HAP-1 (cell line): ENCODE data around the gene TPSG1.
A peak's percentile ranks its signal among the peaks of the same experiment; 100 is the strongest.
"Not testable (repeated sequence)": the region's sequence is repeated elsewhere in the genome, so short reads cannot be mapped to it uniquely, and the experiment has no call there.

Experiments used
- DNase-seq, 2 experiments: peaks; one replicate each; pipeline ENCODE4 v3.0.0-alpha.2; 2016 to 2020; ENCODE audit warnings: low spot score in 2 of 2
- H3K27me3 ChIP-seq: fragments of 250-450 bp; sonication (Bioruptor Pico); 2 replicates; pipeline ENCODE4 v1.5.1; 2020; ENCODE audit warnings: low read depth, mild to moderate bottlenecking, moderate library complexity
- H3K36me3 ChIP-seq: fragments of 250-450 bp; sonication (Bioruptor Pico); replicated peaks from 2 replicates; pipeline ENCODE4 v1.5.1; 2020; ENCODE audit warnings: mild to moderate bottlenecking
- H3K4me1 ChIP-seq: fragments of 250-450 bp; sonication (Bioruptor Pico); 2 replicates; pipeline ENCODE4 v1.5.1; 2020; ENCODE audit warnings: mild to moderate bottlenecking
- H3K4me3 ChIP-seq: fragments of 250-450 bp; sonication (Bioruptor Pico); 2 replicates; pipeline ENCODE4 v1.5.1; 2020; ENCODE audit warnings: mild to moderate bottlenecking, moderate library complexity
- H3K9me3 ChIP-seq: fragments of 250-450 bp; sonication (Bioruptor Pico); 2 replicates; pipeline ENCODE4 v1.5.1; 2020; ENCODE audit warnings: mild to moderate bottlenecking, moderate library complexity
- in situ Hi-C: fragments of 300-500 bp; cut with MboI; formaldehyde crosslinking; loops from 3 replicates; pipeline ENCODE4 v1.14.3; 2020; ENCODE audit warnings: low sequenced_read_pairs, inconsistent platforms, mixed read lengths

The TPSG1 gene

DNA sequence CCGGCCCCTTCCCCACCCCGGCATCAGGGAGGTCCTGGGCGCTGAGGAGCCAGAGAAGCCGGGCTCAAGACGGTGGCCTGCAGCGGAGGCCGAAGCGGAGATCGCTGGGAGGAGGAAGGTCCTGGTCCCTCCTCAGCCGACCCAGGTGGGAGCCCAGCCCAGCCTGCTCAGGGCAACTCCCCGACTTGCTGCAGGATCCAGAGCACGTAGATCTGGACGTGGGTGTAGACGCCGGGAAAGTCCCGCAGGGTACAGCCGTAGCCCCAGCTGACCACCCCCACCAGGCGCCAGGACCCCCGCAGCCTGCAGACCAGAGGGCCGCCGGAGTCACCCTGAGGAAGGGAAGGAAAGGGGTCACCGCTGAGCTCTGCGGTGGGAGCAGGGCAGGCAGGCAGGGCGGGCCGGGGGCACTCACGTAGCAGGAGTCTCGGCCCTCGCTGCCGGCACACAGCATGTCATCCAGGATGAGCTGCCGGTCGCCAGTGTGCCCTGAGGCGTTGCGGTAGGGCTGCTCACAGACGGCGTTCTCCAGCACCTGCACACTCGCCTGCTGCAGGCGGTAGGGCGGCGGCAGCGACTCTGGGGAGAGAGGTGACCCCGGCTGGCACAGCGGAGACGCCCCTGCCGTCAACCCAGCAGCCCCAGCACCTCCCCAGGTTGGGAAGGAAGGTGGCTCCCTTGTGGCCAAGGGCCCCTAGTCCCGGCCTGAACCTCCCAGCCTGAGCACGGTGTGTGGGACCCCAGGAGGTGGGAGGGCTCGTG lies 36.2 kb upstream of the TPSG1 start:
- H3K4me1 ChIP-seq = no peaks in the 10 kb centered on the region
- H3K36me3 ChIP-seq = no peaks in the 10 kb centered on the region
- in situ Hi-C loops = no loop called here
- DNase-seq = no peak
- H3K27me3 ChIP-seq = peaks cover 28% of the 10 kb centered on the region
- no peak overlapping the region for H3K4me3 ChIP-seq
- H3K9me3 ChIP-seq = no peaks in the 10 kb centered on the region

DNA sequence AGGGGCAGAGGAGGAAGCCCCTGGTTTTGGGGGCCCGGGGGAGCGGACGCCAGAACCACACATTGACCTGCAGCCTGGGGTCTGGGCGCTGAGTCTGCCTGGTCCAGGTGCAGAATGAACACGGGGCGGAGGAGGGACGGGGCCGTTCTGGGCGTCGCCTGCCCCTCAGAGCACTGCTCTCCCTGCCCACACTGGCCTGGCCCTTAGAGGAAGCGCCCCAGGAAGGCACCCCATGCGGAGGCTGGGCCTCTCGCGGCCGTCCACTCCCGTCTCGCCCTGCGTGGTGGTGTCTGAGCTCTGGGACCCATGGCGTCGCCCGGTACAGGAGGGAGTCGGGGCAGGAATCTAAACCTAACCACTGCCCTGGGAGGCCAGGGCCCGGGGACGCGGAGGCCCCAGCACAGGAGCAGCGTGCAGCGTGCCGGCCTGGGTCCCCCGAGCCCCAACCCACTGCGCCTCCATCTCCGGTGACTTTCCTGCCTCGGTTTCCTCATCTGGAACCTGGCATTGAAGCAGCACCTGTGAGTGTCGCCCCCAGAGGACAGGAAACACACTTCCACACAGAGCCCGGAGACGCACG lies 35.1 kb upstream of the TPSG1 start:
- H3K36me3 ChIP-seq = no peaks in the 10 kb centered on the region
- peaks cover 28% of the 10 kb centered on the region for H3K27me3 ChIP-seq
- no peaks in the 10 kb centered on the region for H3K4me1 ChIP-seq
- no peaks in the 10 kb centered on the region for H3K9me3 ChIP-seq
- in situ Hi-C loops = no loop called here
- H3K4me3 ChIP-seq = no peak overlapping the region
- no peak for DNase-seq

DNA sequence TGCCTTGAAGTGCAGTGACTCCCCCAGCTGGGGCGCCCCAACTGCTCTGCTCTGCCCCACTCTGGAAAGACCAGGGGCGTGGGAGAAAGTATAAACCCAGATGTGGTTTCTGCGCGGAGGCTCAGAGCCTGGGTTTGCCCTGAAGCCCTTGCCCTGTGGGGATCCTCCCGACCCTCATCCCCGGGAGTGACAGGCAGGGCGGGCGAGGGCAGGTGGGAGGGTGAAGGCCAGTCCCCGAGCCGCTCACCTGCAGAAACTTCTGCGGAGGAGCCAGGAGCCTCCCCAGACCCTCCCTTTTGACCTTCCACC lies 34.6 kb upstream of the TPSG1 start:
- Histone ChIP-seq H3K9me3 (no peaks in the 10 kb centered on the region), H3K4me3 (no peak overlapping the region), H3K27me3 (peaks cover 28% of the 10 kb centered on the region), H3K36me3 (no peaks in the 10 kb centered on the region), H3K4me1 (no peaks in the 10 kb centered on the region)
- no peak for DNase-seq
- in situ Hi-C loops = no loop called here

DNA sequence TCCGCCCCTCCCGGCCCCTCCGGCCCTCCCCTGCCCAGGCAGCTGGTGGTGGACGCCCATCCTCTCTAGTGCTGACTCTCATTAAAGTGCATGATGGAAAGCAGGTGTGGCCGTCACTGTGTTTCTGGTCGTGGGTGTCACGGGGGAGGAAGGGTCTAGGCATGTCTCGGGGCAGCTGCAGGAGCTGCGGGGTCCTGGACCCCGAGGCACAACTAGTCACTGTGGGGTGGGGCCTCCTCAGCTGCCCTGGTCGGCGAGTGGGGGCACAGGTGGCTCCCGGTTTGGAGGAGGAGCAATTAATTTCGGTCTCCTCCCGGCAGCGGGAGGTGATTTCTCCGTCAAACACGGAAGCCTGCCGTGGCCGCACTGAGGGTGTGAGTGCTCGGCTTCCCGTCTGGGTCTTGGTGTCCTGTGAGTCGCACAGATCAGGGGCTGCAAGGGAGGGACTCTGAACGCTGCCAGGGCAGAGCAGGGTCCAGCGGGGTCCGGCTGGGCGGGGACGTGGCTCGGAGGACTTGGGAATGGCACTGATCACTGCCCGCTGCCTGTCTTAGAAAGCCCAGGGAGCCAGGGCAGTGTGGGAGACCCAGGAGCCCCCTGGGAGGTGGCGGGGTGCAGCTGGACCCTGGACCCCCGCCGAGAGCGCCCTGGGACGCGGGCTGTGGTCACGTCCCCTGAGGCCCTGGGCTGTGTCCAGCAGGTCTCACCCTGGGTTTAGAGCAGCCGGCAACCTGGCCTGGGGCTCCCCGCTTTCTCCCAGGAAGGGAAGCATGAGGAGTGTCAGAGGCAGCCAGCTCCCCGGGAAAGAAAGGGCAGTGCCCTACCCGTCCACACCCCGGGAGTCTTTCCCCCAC lies 34.1 kb upstream of the TPSG1 start:
- DNase-seq = peak in 1 of 2 experiments; percentile 23
- no peaks in the 10 kb centered on the region for H3K4me1 ChIP-seq
- H3K4me3 ChIP-seq = no peak overlapping the region
- H3K36me3 ChIP-seq = no peaks in the 10 kb centered on the region
- H3K9me3 ChIP-seq = no peaks in the 10 kb centered on the region
- peaks cover 28% of the 10 kb centered on the region for H3K27me3 ChIP-seq
- in situ Hi-C loops = no loop called here

DNA sequence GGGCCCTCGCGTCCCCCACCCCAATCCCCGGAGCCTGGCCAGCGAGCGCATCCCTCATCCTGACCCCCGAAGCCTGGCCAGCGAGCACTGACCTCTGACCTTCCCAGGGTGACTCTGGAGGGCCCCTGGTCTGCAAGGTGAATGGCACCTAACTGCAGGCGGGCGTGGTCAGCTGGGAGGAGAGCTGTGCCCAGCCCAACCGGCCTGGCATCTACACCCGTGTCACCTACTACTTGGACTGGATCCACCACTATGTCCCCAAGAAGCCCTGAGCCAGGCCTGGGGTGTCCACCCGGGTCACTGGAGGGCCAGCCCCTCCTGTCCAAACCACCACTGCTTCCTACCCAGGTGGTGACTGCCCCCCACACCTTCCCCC lies 33.1 kb upstream of the TPSG1 start:
- DNase-seq = peak in 1 of 2 experiments; percentile 8
- H3K4me3 ChIP-seq = no peak overlapping the region
- peaks cover 28% of the 10 kb centered on the region for H3K27me3 ChIP-seq
- no peaks in the 10 kb centered on the region for H3K9me3 ChIP-seq
- in situ Hi-C loops = no loop called here
- no peaks in the 10 kb centered on the region for H3K36me3 ChIP-seq
- no peaks in the 10 kb centered on the region for H3K4me1 ChIP-seq

DNA sequence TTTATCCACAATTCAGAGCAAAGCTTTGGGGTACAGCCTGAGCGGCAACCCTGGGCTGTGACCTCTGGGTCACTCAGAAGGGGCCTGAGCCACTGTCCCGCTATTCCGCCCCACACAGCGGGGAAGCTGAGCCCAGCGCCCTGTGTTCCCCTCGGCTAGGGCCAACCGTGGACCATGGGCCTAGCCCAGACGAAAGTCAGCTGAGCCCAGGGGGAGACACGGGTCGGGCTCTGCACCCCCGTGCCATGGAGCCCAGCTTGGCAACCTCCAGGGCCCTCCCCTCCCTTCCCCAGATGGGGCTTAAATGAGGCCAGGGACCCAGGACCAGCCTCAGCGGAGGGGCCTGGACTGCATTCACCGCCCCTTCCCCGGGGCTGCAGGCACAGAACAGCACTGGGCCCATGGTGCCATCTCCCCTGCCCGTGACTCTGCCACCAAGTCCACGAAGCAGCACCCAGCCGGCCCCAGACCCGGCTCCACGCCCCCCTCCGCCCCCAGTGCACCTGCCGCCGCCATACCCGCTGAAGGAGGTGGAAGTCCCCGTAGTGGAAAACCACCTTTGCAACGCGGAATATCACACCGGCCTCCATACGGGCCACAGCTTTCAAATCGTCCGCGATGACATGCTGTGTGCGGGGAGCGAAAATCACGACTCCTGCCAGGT lies 32.6 kb upstream of the TPSG1 start:
- no peaks in the 10 kb centered on the region for H3K9me3 ChIP-seq
- H3K4me3 ChIP-seq = no peak overlapping the region
- no peaks in the 10 kb centered on the region for H3K36me3 ChIP-seq
- H3K27me3 ChIP-seq = peaks cover 28% of the 10 kb centered on the region
- in situ Hi-C loops = no loop called here
- no peaks in the 10 kb centered on the region for H3K4me1 ChIP-seq
- peak in 1 of 2 experiments; percentile 7 for DNase-seq

DNA sequence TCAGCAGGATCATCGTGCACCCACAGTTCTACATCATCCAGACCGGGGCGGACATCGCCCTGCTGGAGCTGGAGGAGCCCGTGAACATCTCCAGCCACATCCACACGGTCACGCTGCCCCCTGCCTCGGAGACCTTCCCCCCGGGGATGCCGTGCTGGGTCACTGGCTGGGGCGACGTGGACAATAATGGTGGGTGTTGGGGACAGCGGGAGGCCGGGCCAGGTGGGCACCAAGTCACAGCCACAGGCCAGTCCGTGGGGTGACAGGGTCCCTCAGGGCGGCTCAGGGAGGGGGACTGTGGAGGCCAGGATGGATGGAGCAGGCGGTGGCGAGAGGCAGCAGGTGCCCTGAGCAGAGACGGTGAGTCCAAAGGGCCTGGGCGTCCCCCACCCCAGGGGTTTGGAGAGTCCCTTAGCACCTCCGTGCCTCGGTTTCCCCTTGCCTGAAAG lies 31.8 kb upstream of the TPSG1 start:
- no peak overlapping the region for H3K4me3 ChIP-seq
- DNase-seq = peak in 1 of 2 experiments; percentile 7
- H3K9me3 ChIP-seq = no peaks in the 10 kb centered on the region
- H3K4me1 ChIP-seq = no peaks in the 10 kb centered on the region
- no peaks in the 10 kb centered on the region for H3K36me3 ChIP-seq
- in situ Hi-C loops = no loop called here
- peaks cover 24% of the 10 kb centered on the region for H3K27me3 ChIP-seq

DNA sequence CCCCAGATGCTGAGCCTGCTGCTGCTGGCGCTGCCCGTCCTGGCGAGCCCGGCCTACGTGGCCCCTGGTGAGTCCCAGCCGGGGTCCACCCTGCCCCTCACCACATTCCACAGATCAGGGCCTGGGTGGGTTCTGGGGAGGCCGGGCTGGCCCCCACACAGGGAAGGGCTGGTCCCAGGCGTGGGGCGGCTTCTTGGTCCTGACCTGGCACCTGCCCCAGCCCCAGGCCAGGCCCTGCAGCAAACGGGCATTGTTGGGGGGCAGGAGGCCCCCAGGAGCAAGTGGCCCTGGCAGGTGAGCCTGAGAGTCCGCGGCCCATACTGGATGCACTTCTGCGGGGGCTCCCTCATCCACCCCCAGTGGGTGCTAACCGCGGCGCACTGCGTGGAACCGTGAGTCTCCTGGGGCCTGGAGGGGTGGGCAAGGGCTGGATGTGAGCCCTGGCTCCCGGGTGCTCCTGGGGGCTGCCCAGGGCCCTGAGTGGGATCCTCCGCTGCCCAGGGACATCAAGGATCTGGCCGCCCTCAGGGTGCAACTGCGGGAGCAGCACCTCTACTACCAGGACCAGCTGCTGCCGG lies 31.3 kb upstream of the TPSG1 start:
- H3K36me3 ChIP-seq, in situ Hi-C loops, H3K4me1 ChIP-seq, H3K4me3 ChIP-seq, H3K9me3 ChIP-seq: not testable (repeated sequence)
- DNase-seq = peak in 1 of 2 experiments; percentile 5
- H3K27me3 ChIP-seq = peaks cover 19% of the 10 kb centered on the region

DNA sequence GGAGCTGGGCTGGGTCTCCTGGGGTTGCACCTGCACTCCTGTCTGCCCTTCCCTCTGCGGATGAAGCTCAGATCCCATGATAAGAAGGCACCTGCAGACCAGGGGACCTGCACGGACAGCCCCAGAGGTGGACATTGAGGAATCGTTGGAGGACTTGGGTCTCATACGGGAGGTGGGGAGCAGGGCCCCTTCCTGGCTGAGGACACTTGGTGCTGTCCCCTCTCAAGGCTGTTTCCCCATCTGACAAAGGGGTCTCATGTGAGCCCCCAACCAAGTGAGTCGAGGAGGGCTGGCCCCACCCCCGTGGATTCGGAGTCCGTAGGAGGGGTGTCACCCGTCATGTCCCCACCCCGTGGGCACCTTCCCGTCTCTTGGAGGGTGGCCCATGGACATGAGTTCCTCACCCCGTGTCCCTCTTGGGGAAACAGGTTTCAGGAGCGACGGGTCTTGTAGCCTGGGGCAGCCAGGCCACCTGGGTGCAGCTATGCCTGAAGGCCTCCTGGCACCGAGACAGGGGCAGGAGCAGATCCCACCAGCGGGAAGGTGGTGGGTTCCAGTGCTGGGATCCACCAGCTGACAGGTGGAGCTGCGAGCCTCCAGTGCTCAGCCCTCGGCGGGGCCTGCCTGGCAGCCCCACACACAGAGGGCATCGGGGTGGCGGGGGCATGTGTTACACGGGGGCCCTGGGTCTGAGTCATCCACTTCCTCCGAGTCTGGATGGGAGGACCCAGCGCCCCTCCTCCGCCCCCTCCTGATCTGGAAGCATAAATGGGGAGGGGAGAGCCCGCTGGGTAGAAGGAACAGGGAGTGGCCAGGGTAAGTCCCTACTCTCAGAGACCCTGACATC lies 30.4 kb upstream of the TPSG1 start, which contains the start of gene TPSD1:
TPSD1 (plus strand) TSS at position 794 of the 847 bp plus-strand sequence. CDS start 212 bp downstream, outside the sequence.
- H3K9me3 ChIP-seq, in situ Hi-C loops, DNase-seq, H3K4me1 ChIP-seq, H3K36me3 ChIP-seq, H3K4me3 ChIP-seq: not testable (repeated sequence)
- H3K27me3 ChIP-seq = peaks cover 16% of the 10 kb centered on the region

DNA sequence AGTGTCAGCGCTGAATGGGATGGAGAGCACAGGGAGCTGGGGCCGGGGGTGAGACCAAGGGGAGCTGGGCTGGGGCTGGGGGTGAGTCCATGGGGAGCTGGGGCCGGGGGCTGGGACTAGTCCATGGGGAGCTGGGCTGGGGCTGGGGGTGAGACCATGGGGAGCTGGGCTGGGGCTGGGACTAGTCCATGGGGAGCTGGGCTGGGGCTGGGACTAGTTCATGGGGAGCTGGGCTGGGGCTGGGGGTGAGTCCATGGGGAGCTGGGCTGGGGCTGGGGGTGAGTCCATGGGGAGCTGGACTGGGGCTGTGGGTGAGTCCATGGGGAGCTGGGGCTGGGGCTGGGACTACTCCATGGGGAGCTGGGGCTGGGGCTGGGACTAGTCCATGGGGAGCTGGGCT lies 29.8 kb upstream of the TPSG1 start:
- not testable (repeated sequence) for H3K36me3 ChIP-seq

DNA sequence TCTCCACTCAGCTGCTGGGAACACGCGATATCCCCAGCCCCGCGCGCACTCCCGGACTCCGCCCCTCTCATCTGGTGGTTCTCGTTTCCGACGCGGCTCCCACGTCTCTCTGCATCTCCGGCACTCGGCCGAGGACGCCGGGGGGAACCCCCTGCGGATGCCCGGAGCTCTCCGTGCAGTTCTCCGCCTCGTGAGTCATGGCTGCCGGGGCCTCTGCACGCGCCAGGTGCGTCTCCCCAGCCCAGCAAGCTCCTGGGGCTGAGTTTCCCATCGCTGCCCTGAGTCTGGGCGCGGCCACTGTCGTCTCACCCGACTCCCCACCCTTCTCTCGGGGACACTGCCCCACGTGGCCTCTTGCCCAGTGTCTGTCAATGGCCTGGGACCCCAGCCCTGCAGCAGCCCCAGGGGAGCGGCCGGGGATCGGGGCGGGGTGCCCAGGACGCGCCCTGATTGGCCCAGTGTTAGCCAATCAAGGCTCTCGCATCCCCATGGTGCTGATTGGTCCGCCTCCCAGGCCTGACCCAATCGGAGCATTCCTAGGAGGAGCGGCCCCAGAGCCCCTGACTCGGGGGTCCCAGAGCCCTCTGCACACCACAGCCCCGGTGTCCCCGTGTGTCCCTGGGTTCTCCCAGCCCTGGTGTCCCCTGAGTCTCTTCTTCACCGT lies 28.8 kb upstream of the TPSG1 start:
- H3K4me3 ChIP-seq, H3K36me3 ChIP-seq, H3K9me3 ChIP-seq, in situ Hi-C loops, H3K4me1 ChIP-seq, DNase-seq, H3K27me3 ChIP-seq: not testable (repeated sequence)

More for the DNA sequence above, 29.8 kb upstream of the TPSG1 start:
- H3K4me3 ChIP-seq, H3K27me3 ChIP-seq, H3K9me3 ChIP-seq, H3K4me1 ChIP-seq, in situ Hi-C loops: not testable (repeated sequence)
- peak in 1 of 2 experiments; percentile 6 for DNase-seq

DNA sequence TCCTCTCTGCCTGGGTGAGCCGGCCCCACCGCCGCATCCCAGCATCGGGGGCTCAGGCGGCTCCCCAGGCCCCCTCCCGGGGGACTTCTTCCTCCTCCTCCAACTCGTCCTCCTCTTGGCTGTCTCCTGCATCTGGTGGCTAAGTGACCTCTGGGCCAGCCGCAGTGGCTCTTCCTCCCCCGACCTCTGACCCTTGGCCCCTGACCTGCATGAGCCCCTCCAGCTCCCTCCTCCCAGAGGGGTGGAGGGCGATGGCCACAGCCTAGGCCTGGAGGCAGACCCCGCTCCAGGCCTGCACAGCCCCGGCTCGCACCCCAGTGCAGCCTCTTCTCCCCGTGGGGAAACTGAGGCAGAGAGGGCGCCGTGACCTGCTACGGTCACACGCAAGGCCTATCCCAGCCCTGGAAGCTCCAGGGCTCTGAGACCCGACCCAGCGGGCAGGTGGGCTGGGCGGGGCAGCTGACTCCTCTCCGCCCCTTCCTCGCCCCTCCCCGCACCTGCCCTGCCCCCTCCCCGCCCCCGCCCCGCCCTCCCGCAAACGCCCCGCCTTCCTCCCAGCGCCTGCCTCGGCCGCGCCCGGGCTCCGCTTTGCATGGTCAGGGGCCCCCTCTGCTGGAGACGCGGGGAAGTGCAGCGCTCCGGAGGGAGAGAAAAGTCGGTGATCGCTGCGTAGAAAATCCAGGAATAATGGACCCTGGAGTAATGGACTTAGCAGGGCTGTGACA lies 24.1 kb upstream of the TPSG1 start:
- peaks cover 20% of the 10 kb centered on the region for H3K27me3 ChIP-seq
- H3K4me3 ChIP-seq, H3K4me1 ChIP-seq, in situ Hi-C loops, H3K36me3 ChIP-seq, H3K9me3 ChIP-seq: not testable (repeated sequence)
- peak in 1 of 2 experiments; percentile 7 for DNase-seq
